T-helper 2 cell treated with Interferon-gamma antibody and Interleukin-4, amounts not matched to agents 5 μg/mL and 100 μg/mL, for 36 hours (primary cell): ENCODE data around the gene ACOT11.
"Not testable (repeated sequence)": the region's sequence is repeated elsewhere in the genome, so short reads cannot be mapped to it uniquely, and the experiment has no call there.

Source experiments
- DNase-seq: peaks from one replicate; pipeline ENCODE4 v3.0.0; 2021; ENCODE audit warnings: low spot score
- H3K27ac Mint-ChIP-seq: one replicate; pipeline ENCODE4 v1.8.0; 2021; ENCODE audit warnings: mild to moderate bottlenecking, mixed read lengths
- H3K27me3 Mint-ChIP-seq: one replicate; pipeline ENCODE4 v1.8.0; 2021; ENCODE audit warnings: low read depth, mixed read lengths
- H3K36me3 Mint-ChIP-seq: one replicate; pipeline ENCODE4 v1.8.0; 2021; ENCODE audit warnings: low read depth, mixed read lengths
- H3K4me1 Mint-ChIP-seq: one replicate; pipeline ENCODE4 v1.8.0; 2021; ENCODE audit warnings: low read depth, mixed read lengths
- H3K4me3 Mint-ChIP-seq: one replicate; pipeline ENCODE4 v1.8.0; 2022; ENCODE audit warnings: mild to moderate bottlenecking, moderate library complexity, mixed read lengths
- H3K9me3 Mint-ChIP-seq: one replicate; pipeline ENCODE4 v1.8.0; 2021; ENCODE audit warnings: mixed read lengths

The ACOT11 gene

GRCh38 chr1:54547601-54548388 lies at the start of gene ACOT11:
TSS of gene ACOT11 (plus strand) at chr1:54548228. CDS start at chr1:54548310, 82 bp downstream.
- no peaks in the 10 kb centered on the region for H3K36me3 Mint-ChIP-seq
- H3K4me1 Mint-ChIP-seq = peaks cover 3% of the 10 kb centered on the region
- no peak within 1 kb of the TSS for H3K27ac Mint-ChIP-seq
- H3K27me3 Mint-ChIP-seq = peaks cover 5% of the 10 kb centered on the region
- DNase-seq = no peak
- no peak within 1 kb of the TSS for H3K4me3 Mint-ChIP-seq
- no peaks in the 10 kb centered on the region for H3K9me3 Mint-ChIP-seq

- no peak for DNase-seq
- Mint-ChIP-seq H3K4me3 (peak overlapping the region; percentile 71), H3K27me3 (peaks cover 47% of the 10 kb centered on the region)
Measured at GRCh38 chr1:54498383-54499096, 49.5 kb upstream of the ACOT11 start.

GRCh38 chr1:54499097-54499359 lies 49.0 kb upstream of the ACOT11 start:
- Mint-ChIP-seq H3K27me3 (peaks cover 47% of the 10 kb centered on the region), H3K4me1 (peaks cover 7% of the 10 kb centered on the region), H3K36me3 (no peaks in the 10 kb centered on the region), H3K27ac (no peak overlapping the region), H3K4me3 (peak overlapping the region; percentile 71), H3K9me3 (no peaks in the 10 kb centered on the region)
- DNase-seq = no peak

More at GRCh38 chr1:54498383-54499096, 49.5 kb upstream of the ACOT11 start:
- Mint-ChIP-seq H3K36me3 (no peaks in the 10 kb centered on the region), H3K4me1 (peaks cover 7% of the 10 kb centered on the region), H3K27ac (no peak overlapping the region), H3K9me3 (no peaks in the 10 kb centered on the region)

- peaks cover 47% of the 10 kb centered on the region for H3K27me3 Mint-ChIP-seq
- no peak overlapping the region for H3K27ac Mint-ChIP-seq
Measured at GRCh38 chr1:54499360-54500106, 48.5 kb upstream of the ACOT11 start.

GRCh38 chr1:54500107-54500431 lies 48.0 kb upstream of the ACOT11 start:
- peak overlapping the region; percentile 41 for H3K4me3 Mint-ChIP-seq
- no peak overlapping the region for H3K27ac Mint-ChIP-seq
- DNase-seq = no peak
- H3K27me3 Mint-ChIP-seq = peaks cover 47% of the 10 kb centered on the region
- no peaks in the 10 kb centered on the region for H3K36me3 Mint-ChIP-seq
- no peaks in the 10 kb centered on the region for H3K9me3 Mint-ChIP-seq
- H3K4me1 Mint-ChIP-seq = peaks cover 7% of the 10 kb centered on the region

More at GRCh38 chr1:54499360-54500106, 48.5 kb upstream of the ACOT11 start:
- Mint-ChIP-seq H3K36me3 (no peaks in the 10 kb centered on the region), H3K9me3 (no peaks in the 10 kb centered on the region), H3K4me3 (peak overlapping the region; percentile 71), H3K4me1 (peaks cover 7% of the 10 kb centered on the region)
- DNase-seq = no peak

GRCh38 chr1:54501849-54502248 lies 46.2 kb upstream of the ACOT11 start:
- no peak overlapping the region for H3K4me3 Mint-ChIP-seq
- DNase-seq = no peak
- H3K4me1 Mint-ChIP-seq = peaks cover 7% of the 10 kb centered on the region
- no peak overlapping the region for H3K27ac Mint-ChIP-seq
- peaks cover 40% of the 10 kb centered on the region for H3K27me3 Mint-ChIP-seq
- no peaks in the 10 kb centered on the region for H3K9me3 Mint-ChIP-seq
- no peaks in the 10 kb centered on the region for H3K36me3 Mint-ChIP-seq

- no peak for DNase-seq
- no peak overlapping the region for H3K27ac Mint-ChIP-seq
- H3K4me1 Mint-ChIP-seq = peaks cover 7% of the 10 kb centered on the region
- no peaks in the 10 kb centered on the region for H3K9me3 Mint-ChIP-seq
- H3K27me3 Mint-ChIP-seq = peaks cover 35% of the 10 kb centered on the region
- no peaks in the 10 kb centered on the region for H3K36me3 Mint-ChIP-seq
- H3K4me3 Mint-ChIP-seq = no peak overlapping the region
Measured at GRCh38 chr1:54502342-54502741, 45.7 kb upstream of the ACOT11 start.

GRCh38 chr1:54506594-54506993 lies 41.4 kb upstream of the ACOT11 start:
- no peak overlapping the region for H3K4me3 Mint-ChIP-seq

GRCh38 chr1:54507033-54507870 lies 40.8 kb upstream of the ACOT11 start:
- Mint-ChIP-seq H3K27ac (no peak overlapping the region), H3K9me3 (no peaks in the 10 kb centered on the region), H3K4me3 (no peak overlapping the region)

More at GRCh38 chr1:54506594-54506993, 41.4 kb upstream of the ACOT11 start:
- Mint-ChIP-seq H3K36me3 (no peaks in the 10 kb centered on the region), H3K9me3 (no peaks in the 10 kb centered on the region), H3K4me1 (no peaks in the 10 kb centered on the region), H3K27me3 (peaks cover 12% of the 10 kb centered on the region), H3K27ac (no peak overlapping the region)
- DNase-seq = no peak

GRCh38 chr1:54510715-54511270 lies 37.2 kb upstream of the ACOT11 start:
- Mint-ChIP-seq H3K27ac (no peak overlapping the region), H3K27me3 (no peaks in the 10 kb centered on the region), H3K4me3 (no peak overlapping the region), H3K4me1 (no peaks in the 10 kb centered on the region), H3K36me3 (no peaks in the 10 kb centered on the region), H3K9me3 (no peaks in the 10 kb centered on the region)
- DNase-seq = no peak

More at GRCh38 chr1:54507033-54507870, 40.8 kb upstream of the ACOT11 start:
- DNase-seq = no peak
- Mint-ChIP-seq H3K27me3 (peaks cover 6% of the 10 kb centered on the region), H3K36me3 (no peaks in the 10 kb centered on the region), H3K4me1 (no peaks in the 10 kb centered on the region)

GRCh38 chr1:54513921-54514580 lies 34.0 kb upstream of the ACOT11 start:
- not testable (repeated sequence) for H3K9me3 Mint-ChIP-seq, H3K27me3 Mint-ChIP-seq, H3K27ac Mint-ChIP-seq, H3K4me1 Mint-ChIP-seq, H3K36me3 Mint-ChIP-seq, DNase-seq, H3K4me3 Mint-ChIP-seq

- Mint-ChIP-seq H3K4me3 (no peak overlapping the region), H3K27me3 (no peaks in the 10 kb centered on the region), H3K27ac (no peak overlapping the region), H3K36me3 (no peaks in the 10 kb centered on the region), H3K9me3 (no peaks in the 10 kb centered on the region), H3K4me1 (no peaks in the 10 kb centered on the region)
- DNase-seq = no peak
Measured at GRCh38 chr1:54516249-54516920, 31.6 kb upstream of the ACOT11 start.
